DMS114 treated with DMSO at 0.1 percent for 48 hours (cell line): ENCODE data around the gene CALML4.
"Not testable (repeated sequence)": the region's sequence is repeated elsewhere in the genome, so short reads cannot be mapped to it uniquely, and the experiment has no call there.

Experiments used
- DNase-seq: peaks from one replicate; lab custom pipeline; 2025; ENCODE audit not compliant: unreplicated experiment; lab: John Stamatoyannopoulos, UW

Gene CALML4

DNA sequence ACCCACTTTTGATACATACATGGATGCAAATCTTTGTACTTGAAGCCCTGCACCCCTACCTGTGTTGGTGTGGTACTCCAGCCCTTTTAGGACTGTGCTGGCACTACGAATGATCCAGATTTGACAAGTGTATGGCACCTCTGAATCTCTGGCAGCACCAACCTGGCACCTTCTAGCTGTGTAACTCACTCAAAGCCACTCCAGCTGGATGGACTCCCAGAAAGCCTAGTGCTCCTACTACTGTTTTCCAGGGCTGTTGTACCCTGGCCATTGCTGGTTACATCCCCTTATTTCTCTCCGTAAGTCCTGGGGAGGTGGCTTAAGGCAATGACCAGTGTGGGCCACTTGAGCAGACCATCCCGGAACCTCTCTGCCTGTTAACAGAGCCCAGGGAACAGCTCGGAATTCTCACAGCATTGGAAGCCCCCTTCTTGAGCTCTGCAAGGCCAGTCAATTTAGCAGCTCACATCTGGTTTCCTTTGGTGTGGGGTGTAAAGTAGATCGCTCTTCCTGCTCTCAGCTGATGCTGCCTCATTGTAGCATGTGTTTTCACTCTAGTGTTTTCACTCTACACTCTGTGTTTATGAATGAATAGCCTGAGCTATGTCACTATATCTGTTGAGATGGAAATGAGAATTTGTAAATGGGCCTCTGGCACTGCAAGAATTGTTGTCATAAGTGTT lies 12.2 kb downstream of the CALML4 start:
- DNase-seq = no peak

DNA sequence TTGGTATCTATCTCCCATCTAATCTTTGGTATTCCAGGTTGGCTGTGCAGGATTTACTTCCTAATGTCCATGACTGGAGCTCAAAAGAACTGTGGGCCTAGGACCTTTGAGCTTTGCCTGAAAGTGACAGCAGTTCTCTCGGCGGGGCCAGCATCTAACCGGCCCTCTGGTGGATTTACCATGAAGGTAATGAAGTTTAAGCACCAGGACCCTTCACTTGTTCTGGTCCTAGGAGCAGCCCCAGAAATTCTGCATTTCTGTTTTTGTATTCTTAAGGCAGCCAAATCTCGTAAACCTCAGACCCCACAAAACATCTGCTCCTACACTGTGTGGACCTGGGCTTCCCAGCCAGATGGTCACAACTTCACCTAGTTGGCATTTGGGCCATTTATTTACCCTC lies 13.0 kb downstream of the CALML4 start:
- DNase-seq = no peak

DNA sequence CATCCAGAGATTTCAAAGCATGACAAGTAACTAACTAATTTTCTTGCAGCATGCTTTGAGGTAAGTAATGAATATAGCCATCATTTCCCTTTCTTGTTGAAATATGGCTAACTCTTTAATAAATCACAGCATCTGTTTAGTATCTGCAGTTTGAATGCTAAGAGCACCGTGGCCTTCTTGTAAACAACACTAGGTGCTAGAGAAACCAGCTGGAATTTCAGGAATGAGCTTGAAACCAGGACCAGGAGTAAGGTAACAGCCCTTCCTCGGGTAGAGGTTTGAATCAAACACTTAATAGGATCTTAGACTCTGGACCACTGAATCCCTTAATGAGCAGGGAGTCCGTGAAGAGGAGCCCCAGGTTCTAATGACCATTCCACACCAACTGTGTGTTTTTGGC lies 13.6 kb downstream of the CALML4 start:
- no peak for DNase-seq

DNA sequence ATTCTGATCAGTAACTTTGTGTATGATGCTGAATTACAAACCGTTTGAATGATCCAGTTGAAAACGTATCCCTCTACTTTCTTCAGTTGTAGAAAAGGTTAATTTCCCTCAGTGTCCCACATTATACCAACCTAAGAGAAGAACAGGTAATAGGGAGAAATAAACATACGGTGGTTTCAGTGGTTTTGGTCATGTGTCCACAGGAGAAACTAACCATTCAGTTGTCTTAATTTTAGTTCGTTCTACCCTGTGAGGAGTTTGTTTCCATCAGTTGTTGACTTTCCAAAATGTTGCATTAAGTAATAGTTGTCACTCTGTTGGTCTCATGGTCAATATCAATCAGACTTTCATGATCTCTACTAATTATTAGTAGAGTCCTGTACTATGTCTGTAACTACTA lies 15.1 kb downstream of the CALML4 start:
- DNase-seq = no peak

DNA sequence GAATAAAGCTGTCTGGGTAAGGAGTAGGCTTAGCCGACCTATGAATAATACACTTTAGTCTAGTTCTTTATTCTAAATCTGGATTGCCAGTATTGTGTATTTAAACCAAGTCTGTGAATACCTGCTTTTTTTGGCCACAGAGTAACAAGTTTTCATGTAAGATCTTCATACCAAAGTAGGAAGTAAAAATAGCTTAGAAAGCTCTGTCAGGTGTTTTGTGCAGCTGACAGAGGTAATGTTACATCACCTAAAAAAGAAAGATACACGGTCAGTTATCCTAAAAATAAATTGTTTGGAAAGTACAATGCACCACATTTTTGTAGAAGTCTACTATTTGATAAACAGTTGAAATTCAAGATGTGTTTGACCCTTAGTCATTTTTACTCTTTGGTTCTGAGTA lies 16.5 kb downstream of the CALML4 start:
- DNase-seq = no peak

DNA sequence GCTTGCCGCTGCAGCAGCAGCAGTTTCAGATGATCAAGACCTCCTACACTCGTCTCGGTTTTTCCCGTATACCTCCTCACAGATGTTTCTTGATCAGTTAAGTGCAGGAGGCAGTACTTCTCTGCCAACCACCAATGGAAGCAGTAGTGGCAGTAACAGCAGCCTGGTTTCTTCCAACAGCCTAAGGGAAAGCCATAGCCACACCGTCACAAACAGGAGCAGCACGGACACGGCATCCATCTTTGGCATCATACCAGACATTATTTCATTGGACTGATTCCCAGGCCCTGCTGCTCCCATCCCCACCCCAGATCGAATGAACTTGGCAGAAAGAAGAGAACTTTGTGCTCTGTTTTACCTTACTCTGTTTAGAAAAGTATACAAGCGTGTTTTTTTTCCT lies 17.6 kb downstream of the CALML4 start:
- DNase-seq = no peak

DNA sequence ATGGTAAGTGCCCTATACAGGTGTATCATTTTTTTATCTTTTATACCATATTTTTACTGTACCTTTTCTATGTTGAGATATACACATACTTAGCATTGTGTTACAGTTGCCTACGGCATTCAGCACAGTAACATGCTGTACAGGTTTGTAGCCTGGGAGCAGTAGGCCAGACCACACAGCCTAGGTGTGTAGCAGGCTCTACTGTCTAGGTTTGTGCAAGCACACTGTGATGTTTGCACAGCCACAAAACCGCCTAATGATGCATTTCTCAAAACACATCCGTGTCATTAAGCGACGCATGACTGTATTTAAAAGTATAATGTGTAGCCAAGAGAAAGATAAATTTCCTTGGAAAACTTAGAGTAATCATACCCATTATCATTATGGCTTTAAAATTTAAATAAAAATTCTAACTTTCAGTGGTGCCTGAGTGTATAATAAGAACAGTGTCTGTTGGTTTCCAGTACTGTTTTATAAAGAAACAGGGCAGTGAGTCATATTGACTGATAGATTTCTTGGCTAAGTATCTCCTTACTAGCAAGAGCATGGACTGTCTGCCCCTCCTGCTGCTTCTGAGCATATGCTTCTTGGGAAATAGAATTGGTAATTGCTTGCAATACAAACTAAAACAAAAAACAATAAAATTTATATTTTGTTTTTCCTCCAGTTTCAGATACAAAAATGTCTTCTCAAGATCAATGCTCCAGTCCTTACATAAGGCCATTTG lies 18.3 kb downstream of the CALML4 start:
- no peak for DNase-seq

DNA sequence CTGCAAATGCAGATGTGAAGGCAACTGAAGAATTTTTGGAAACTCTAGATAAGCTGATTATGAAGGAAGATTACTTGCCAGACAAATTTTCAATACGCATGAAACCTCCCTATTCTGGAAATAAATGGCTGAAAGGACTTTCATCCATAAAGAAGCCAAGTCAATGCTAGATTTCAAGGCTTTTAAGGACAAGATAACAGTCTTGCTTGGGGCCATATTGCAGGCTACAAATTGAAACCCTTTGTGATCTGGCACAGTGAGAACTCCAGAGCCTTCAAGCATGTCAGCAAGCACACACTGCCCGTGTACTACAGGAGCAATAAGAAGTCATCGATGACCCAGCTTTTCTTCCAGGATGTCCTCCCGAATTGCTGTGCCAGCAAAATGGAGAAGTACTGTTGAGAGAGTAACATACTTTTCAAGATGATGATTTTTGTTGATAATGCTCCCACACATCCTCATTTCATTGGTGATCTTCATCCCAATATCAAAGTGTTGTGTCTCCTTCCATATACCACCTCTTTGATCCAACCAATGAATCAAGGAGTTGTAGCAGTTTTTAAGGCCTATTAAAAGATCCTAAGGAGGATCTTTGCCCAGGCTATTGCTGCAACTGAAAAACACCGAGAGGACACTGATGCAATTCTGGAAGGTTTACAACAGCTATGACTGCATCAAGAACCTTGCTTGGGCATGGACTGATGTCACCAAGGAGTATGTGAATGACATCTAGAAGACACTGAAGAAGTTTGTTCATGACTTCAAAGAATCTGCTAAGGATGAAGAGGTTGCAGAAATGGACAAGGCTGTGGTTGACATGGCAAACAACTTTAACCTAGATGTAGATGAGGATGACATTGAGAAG lies 20.3 kb downstream of the CALML4 start:
- no peak for DNase-seq

DNA sequence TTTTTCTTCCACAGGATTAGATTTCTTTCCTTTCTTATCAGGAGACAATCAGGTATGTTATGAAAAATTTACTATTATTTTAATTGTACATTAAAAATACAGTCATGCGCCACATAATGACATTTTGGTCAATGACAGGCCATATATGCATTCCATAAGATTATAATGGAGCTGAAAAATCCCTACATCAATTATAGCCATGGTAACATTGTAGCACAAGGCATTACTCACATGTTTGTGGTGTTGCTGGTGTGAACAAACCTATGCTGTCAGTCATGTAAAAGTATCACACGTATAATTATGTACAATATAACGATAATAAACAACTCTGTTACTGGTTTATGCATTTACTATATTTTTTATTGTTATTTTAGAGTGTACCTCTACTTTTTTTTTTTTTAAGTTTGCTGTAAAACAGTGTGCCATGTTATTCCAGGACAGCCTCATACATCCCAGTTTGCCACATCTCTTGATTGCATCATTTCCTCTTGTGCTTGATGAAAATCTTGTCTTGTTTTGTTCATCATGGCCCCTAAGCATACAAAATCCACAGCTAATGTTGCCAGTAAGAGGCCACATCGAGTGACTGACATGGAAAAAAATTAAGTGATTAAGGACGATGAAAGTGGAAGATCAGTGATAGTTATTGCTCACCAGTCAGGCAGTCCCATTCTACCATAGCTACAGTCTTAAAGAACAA lies 21.4 kb downstream of the CALML4 start:
- no peak for DNase-seq

DNA sequence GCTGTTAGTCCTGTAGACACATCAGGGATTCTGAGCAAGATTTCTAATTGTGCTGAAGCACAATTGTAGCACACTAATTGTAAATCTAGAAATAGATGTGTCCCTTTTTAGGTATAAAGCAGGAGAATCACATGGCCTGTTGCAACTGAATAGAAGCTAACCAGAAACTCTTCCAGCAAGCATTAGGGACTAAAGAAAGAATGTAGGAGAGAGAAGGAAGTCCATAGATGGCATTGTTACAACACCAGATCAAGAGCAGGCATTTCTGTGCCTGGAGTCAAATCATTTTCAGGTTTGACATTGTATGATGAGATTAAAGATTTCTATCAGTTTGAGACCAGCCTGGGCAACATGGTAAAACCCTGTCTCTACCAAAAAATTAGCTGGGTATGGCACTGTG lies 27.4 kb downstream of the CALML4 start:
- no peak for DNase-seq

DNA sequence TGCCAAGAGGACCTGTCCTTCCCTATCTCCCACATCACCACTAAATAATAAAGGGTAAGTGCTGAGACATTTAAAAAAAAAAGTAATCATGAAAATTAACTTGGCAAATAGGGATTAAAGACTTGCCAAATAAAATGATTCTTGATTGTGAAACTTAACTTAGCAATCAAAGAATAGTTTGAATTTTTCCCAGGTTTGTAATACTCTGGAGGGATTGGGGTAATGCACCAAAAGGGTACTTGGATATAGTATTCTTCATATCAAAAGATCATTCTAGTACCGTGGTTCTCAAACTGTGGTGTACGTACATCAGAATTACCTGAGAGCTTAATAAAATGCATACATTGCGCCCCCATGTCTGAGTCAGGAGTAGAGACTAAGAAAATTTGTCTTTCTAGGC lies 28.5 kb downstream of the CALML4 start:
- no peak for DNase-seq

DNA sequence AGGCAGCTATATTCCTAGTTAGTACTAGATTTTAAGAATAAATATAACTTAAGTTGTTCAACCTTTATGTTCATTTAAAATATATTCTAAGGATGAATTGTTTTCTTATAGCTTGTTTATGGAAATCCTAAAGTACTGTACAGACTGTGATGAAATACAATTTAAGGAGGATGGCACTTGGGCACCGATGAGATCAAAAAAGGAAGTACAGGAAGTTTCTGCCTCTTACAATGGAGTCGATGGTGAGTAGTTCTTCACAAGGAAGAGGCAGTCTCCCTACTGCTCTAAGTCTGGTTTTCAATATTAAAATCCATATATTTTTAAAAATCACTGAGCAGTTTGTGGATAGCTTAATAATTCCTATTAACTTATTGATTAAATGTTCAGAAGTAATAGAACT lies 29.6 kb downstream of the CALML4 start:
- no peak for DNase-seq

DNA sequence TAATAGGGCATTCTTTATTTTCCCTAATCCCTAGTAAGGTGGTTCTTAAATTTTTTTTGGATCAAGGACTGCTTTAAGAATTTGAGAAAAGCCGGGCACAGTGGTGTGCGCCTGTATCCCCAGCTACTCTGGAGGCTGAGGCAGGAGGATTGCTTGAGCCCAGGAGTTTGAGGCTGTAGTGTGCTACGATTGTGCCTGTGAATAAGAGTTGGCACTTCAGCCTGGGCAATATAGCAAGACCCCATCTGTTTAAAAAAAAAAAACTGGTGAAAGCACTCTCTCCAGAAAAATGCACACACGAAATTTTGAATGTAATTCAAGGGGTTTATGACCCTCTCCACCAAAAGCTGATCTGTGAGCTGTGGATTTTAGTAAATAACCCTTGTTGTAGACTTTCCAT lies 32.0 kb downstream of the CALML4 start:
- DNase-seq = no peak

DNA sequence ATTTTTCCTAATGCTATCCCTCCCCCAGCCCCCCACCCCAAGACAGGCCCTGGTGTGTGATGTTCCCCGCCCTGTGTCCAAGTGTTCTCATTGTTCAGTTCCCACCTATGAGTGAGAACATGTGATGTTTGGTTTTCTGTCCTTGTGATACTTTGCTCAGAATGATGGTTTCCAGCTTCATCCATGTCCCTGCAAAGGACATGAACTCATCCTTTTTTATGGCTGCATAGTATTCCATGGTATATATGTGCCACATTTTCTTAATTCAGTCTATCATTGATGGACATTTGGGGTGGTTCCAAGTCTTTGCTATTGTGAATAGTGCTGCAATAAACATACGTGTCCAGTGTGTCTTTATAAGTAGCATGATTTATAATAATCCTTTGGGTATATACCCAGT lies 33.1 kb downstream of the CALML4 start:
- not testable (repeated sequence) for DNase-seq

DNA sequence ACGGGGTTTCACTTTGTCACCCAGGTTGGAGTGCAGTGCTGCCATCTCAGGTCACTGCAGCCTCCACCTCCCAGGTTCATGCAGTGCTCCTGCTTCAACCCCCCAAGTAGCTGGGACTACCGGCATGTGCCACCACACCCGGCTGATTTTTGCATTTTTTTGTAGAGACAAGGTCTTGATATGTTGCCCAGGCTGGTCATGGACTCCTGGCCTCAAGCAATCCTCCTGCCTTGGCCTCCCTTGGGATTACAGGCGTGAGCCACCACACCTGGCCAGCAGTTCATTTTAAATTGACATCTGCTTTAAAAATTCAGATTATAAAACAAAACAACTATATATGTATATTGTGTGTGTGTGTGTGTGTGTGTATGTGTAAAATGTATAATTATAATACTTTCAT lies 38.3 kb downstream of the CALML4 start:
- no peak for DNase-seq

DNA sequence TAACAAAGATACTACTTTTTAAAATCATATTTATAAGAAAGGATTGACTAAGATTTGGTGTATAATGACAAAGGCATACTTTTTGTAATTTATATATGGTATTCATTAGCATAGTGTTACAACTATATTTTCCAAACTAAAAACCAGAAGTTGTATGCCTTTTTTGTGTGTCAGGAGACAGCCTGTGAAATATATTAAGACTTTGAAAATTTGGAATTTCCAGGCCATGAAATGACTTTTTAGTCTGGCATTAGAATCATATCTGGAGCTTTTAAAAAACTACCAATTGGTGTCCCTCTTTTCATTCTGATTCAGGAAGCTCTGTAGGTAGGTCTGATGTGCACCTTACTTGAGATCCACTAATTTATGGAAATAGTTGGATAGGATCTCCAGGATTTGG lies 41.9 kb downstream of the CALML4 start:
- DNase-seq = no peak

DNA sequence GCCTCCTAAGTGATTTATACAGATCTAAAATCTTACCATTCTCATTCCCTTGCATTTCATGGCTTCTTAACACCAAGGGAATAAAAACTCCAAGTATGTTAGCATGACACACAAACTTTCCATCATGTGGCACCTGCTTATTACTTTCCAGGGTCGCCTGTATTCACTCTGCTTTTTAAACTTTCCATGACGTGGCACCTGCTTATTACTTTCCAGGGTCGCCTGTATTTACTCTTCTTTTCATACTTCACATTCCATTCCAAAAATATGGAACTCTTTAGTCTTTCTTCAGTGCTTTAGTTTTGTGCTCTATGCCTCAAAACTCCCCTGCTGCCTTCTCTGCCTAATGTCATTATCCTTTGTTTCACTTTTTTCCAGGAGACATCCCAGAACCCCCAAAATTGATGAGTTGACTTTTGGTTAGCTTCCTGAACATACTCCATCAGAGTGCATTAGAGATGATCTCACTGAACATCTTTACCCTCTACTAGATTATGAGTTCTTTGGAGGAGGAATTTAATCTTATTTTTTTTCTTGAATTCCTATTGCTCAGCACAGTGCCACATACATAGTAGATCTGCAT lies 47.0 kb downstream of the CALML4 start:
- DNase-seq = no peak

DNA sequence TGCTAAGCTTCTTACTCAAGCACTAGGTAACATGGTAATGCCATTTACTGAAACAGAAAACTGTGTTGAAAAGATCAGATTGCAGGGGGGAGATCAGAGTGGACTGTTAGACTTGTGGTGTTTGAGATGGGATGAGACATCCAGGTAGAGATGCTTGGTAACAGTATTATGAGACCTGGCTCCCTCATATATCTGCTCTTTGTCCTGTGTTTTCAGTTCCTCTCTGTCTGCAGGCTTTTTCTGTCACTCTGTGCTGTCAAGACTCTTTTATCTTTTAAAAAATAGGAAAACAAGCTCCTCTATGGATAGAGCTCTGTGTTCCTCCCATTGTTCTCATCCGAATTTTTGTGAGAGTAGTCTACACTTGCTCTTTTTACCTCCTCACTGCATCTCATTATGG lies 48.1 kb downstream of the CALML4 start:
- DNase-seq = no peak

DNA sequence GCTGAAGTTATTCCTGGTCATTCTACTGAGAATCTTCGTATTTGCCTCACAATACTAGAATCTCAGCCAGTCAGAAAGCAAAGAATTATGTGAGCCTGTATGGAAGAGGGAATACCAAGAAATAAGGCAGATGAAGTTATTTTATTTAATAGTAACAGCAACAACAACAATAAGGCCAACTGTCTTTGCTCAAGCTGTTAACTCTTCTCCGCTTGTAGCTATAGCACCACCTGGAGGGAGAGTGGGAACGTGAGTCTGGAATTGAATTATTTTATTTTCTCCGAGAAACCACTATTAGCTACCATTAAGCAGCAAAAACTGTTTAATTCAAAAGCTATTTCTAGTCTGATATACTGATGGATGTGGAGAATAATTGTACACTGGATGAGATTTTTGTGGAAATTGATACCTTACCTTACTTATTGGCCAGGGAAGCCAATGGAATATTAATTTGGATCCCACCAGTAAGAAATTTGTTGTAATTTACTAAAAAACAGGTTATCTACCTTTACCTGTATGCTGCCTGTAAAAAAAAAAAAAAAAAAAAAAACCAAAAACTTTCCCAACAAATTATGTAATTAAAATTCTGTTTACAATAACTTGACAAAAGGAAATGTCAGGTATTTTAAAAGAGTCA lies 50.1 kb downstream of the CALML4 start:
- peak; percentile 69 for DNase-seq

DNA sequence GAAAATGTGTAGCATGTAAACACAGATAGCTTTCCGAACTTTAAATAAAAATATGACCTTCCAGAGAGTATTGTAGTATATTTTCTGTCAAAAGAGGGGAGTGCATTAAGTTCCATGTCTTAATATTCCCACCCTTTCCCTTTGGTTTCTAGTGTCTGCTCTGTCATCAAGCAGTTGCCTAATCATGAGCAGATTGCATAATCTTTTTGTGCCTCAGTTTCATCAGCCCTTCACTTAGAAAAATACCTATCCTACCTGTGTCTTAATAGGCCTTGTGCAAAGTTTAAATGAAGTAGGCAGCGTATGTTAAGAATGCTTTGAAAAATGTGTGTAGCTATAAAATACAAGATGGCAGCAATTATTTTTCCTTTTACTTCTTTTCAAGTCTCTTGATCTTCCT lies 52.8 kb downstream of the CALML4 start:
- DNase-seq = no peak

DNA sequence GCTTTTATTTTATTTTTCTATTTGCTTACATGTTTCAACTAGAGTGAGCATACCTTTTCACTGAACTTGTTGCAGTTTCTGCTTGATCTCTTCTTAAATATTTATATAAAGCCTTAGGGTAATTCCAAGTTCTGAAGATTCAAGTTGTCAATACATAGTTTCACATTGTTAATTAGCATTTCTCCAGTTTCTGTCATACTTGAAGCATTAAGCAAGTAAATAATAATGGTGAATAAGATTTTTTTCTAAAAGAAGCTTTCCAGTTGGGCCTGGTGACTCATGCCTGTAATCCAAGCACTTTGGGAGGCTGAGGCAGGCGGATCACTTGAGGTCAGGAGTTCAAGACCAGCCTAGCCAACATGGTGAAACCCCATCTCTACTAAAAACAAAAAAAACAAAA lies 53.9 kb downstream of the CALML4 start:
- DNase-seq = no peak
